Upper lobe of left lung (tissue), 6 donors: ENCODE data around the gene GPR61. TPM values are rescaled to one million over a fixed set of nuclear protein-coding genes. Genes with fewer than 3 reads are reported as not detected.

Experiments
- ATAC-seq, 2 donors: fragments of 200-7000 bp; cut with Tn5 transposase; one replicate each; pipeline ENCODE4 v1.9.1; 2022; ENCODE audit warnings: mild to moderate bottlenecking in 2 of 2, moderate library complexity in 2 of 2; ENCODE audit not compliant: low FRiP score in 2 of 2
- DNase-seq, 2 donors: peaks; one replicate each; pipeline ENCODE4 v3.0.0-alpha.2; 2019 to 2020
- H3K27ac ChIP-seq, 4 donors: fragments of 200-600 bp; sonication (generic); one replicate each; pipeline ENCODE4 v1.5.1; 2016 to 2019
- H3K27me3 ChIP-seq, 4 donors: fragments of 200-600 bp; sonication (generic); one replicate each; pipeline ENCODE4 v1.5.1; 2017 to 2019
- H3K36me3 ChIP-seq, 4 donors: fragments of 200-600 bp; sonication (generic); one replicate each; pipeline ENCODE4 v1.5.1; 2016 to 2019
- H3K4me1 ChIP-seq, 4 donors: fragments of 200-600 bp; sonication (generic); one replicate each; pipeline ENCODE4 v1.5.1; 2018 to 2019
- H3K4me3 ChIP-seq, 4 donors: fragments of 200-600 bp; sonication (generic); one replicate each; pipeline ENCODE4 v1.5.1; 2017 to 2019; ENCODE audit warnings: mild to moderate bottlenecking in 2 of 4, moderate library complexity in 1 of 4
- H3K9me3 ChIP-seq, 4 donors: fragments of 200-600 bp; sonication (generic); one replicate each; pipeline ENCODE4 v1.5.1; 2018 to 2019
- EP300 ChIP-seq, 4 donors: sonication (generic); formaldehyde crosslinking; IDR thresholded peaks; one replicate each; pipeline ENCODE4 v1.5.1; 2017; ENCODE audit warnings: antibody characterized with exemption in 4 of 4, control low read depth in 2 of 4
- POLR2A ChIP-seq, 4 donors: fragments of 450-650 bp; IDR thresholded peaks; one replicate each; pipeline ENCODE4 v1.5.1; 2016 to 2017; ENCODE audit warnings: antibody characterized with exemption in 4 of 4, mild to moderate bottlenecking in 2 of 4
- POLR2AphosphoS5 ChIP-seq, 2 donors: sonication (generic); formaldehyde crosslinking; IDR thresholded peaks; one replicate each; pipeline ENCODE4 v1.5.1; 2017; ENCODE audit warnings: antibody characterized with exemption in 2 of 2
- WGBS, 2 donors: methylation state at CpG; one replicate each; pipeline ENCODE4 v1.1.5; 2017 to 2018; 5-methylcytosine and 5-hydroxymethylcytosine counted together
- total RNA-seq, 6 donors: library from RNA; depleted of rRNA in 4 of 6; stranded (reverse); fragments of >200 nt in 4 of 6; gene quantifications; one replicate each; pipeline versions ENCODE4 v1.1.0 to v1.2.1, GENCODE V29; 2016 to 2021
- TF ChIP-seq, protein P1 (sequence below), 6 experiments: fragments of 450-650 bp in 4 of 6; fragments of 200-600 bp in 2 of 6; sonication (generic) in 2 of 6; IDR thresholded peaks; one replicate each; pipeline ENCODE4 v1.5.1; 2016 to 2019; ENCODE audit warnings: antibody characterized with exemption in 6 of 6
- donor health status: DM: no; HTN: no; CAD: no; lungs with moderate emphysema.
- donor health status: DM: no; HTN: yes; CAD: no; lungs with severe emphysema.

GPR61 gene, protein sequence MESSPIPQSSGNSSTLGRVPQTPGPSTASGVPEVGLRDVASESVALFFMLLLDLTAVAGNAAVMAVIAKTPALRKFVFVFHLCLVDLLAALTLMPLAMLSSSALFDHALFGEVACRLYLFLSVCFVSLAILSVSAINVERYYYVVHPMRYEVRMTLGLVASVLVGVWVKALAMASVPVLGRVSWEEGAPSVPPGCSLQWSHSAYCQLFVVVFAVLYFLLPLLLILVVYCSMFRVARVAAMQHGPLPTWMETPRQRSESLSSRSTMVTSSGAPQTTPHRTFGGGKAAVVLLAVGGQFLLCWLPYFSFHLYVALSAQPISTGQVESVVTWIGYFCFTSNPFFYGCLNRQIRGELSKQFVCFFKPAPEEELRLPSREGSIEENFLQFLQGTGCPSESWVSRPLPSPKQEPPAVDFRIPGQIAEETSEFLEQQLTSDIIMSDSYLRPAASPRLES
- not detected for total RNA-seq

DNA sequence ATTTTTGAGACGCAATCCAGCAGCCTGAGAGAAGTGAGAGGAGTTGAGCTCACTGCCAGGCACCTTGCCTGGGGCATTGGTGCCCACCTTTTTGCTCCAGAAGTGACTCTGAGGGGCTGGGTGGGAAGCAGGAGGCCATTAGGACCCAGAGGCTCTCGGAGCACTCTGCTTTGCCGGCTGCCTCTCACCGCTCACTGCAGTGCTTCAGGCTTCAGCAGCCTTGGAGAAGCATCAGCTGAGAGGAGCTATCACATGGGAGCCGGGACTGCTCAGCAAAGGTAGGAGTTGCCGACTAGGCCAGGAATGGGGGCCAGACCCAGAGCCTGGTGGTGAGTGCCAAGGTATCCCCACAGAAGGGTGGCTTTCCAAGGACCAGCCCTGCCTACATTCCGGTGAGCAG, at the start of gene GPR61:
Gene GPR61, plus strand, starts transcription at position 197 of the 400 bp plus-strand sequence. CDS start 3,151 bp downstream, outside the sequence.
- no peak for ATAC-seq
- Histone ChIP-seq H3K27ac (no peak within 1 kb of the TSS), H3K36me3 (no peaks in the 10 kb centered on the region), H3K4me1 (no peaks in the 10 kb centered on the region), H3K27me3 (no peaks in the 10 kb centered on the region), H3K9me3 (no peaks in the 10 kb centered on the region), H3K4me3 (no peak within 1 kb of the TSS)
- TF ChIP-seq POLR2A (IDR thresholded peaks at IDR 0.05): no peak
- no peak for TF ChIP-seq EP300 (IDR thresholded peaks at IDR 0.05)
- no peak for TF ChIP-seq POLR2AphosphoS5 (IDR thresholded peaks at IDR 0.05)
- no peak for DNase-seq
- 65 to 69% methylated on average over 3 to 6 of the region's 7 CpGs for whole genome bisulfite sequencing, 2 donors

DNA sequence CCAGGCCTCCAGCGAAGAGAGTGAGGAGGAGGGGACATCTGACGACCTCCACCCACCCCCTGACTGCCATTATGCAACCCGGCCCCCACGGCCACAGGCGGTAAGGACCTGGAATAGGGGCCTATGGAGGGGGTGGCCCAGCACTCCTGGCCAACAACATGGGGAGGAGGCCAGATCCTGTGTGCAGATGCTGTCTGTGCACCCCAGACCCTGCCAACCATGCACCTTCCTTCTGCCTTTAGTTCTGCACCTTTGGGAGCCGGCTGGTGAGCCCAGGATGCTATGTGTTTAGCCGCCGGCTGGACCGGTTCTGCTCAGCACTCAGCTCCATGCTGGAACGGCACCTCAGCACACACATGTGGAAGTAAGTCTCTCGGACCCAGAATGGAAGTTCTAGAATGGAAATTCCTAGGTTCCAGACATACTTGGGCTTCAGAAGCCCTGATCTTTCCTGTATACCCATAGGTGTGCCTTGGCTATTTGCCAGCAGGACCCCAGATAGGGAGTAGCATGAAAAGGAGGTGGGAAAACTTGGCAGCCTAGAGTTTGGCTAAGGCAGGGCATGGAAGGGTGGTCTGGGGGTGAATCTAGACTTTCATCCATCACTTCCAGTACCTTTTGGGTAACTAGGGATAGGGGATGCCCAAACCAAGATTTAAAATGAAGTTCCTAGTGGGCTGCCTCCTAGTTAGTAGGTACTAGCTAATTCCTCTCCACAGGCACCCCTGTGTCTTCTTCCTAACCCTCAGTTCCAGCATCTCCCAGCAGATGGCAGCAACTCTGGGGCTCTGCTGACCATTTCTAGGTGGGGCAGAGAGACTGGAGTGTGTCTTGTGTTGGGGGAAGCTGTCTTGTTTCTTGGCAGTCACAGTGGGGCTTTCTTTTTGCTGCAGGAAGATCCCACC, 49.4 kb upstream of the GPR61 start:
- peak; percentile 52 to 60 for ATAC-seq
- peaks cover 16 to 24% (median 17%) of the 10 kb centered on the region in 4 donors for H3K4me1 ChIP-seq
- H3K4me3 ChIP-seq: no peak overlapping the region
- DNase-seq: peak; percentile 46 to 47
- peaks cover 0 to 3% (median 0%) of the 10 kb centered on the region in 4 donors for H3K27me3 ChIP-seq
- TF ChIP-seq POLR2A (IDR thresholded peaks at IDR 0.05): no peak
- TF ChIP-seq, protein P1, sequence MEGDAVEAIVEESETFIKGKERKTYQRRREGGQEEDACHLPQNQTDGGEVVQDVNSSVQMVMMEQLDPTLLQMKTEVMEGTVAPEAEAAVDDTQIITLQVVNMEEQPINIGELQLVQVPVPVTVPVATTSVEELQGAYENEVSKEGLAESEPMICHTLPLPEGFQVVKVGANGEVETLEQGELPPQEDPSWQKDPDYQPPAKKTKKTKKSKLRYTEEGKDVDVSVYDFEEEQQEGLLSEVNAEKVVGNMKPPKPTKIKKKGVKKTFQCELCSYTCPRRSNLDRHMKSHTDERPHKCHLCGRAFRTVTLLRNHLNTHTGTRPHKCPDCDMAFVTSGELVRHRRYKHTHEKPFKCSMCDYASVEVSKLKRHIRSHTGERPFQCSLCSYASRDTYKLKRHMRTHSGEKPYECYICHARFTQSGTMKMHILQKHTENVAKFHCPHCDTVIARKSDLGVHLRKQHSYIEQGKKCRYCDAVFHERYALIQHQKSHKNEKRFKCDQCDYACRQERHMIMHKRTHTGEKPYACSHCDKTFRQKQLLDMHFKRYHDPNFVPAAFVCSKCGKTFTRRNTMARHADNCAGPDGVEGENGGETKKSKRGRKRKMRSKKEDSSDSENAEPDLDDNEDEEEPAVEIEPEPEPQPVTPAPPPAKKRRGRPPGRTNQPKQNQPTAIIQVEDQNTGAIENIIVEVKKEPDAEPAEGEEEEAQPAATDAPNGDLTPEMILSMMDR (IDR thresholded peaks at IDR 0.05): peak; percentile 53 to 85 (median 70)
- WGBS, 2 donors: 84 to 88% methylated on average over 9 to 11 of the region's 11 CpGs
- peaks cover 0 to 18% (median 6%) of the 10 kb centered on the region in 4 donors for H3K36me3 ChIP-seq
- H3K9me3 ChIP-seq: no peaks in the 10 kb centered on the region
- no peak overlapping the region for H3K27ac ChIP-seq

DNA sequence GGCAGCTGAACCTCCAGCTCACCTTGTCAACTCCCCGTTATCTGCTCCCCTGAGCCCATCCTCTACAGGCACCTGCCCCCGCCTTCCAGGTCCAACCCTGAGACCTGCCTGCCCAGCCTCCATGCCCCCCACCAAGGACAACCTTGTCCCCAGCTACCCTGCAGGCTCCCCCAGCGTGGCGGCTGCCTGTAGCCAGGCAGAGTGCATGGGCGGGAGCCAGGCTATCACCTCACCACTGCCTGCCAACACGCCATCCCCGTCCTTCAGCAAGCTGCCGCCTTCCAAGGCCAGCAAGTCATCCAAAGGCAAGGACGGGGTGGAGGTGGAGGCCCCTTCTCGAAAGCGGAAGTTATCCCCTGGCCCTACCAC, 48.8 kb upstream of the GPR61 start:
- H3K36me3 ChIP-seq: peaks cover 0 to 21% (median 8%) of the 10 kb centered on the region in 4 donors
- peaks cover 0 to 3% (median 0%) of the 10 kb centered on the region in 4 donors for H3K27me3 ChIP-seq
- TF ChIP-seq POLR2A (IDR thresholded peaks at IDR 0.05) (no peak), EP300 (IDR thresholded peaks at IDR 0.05) (no peak), POLR2AphosphoS5 (IDR thresholded peaks at IDR 0.05) (no peak)
- TF ChIP-seq, protein P1 (IDR thresholded peaks at IDR 0.05): no peak
- no peak overlapping the region for H3K4me3 ChIP-seq
- H3K4me1 ChIP-seq: peaks cover 15 to 24% (median 18%) of the 10 kb centered on the region in 4 donors
- peak in 1 of 2 donors; percentile 59 for DNase-seq
- 93 to 95% methylated on average over 11 of the region's 11 CpGs for WGBS, 2 donors
- H3K9me3 ChIP-seq: no peaks in the 10 kb centered on the region
- ATAC-seq: no peak
- no peak overlapping the region for H3K27ac ChIP-seq

DNA sequence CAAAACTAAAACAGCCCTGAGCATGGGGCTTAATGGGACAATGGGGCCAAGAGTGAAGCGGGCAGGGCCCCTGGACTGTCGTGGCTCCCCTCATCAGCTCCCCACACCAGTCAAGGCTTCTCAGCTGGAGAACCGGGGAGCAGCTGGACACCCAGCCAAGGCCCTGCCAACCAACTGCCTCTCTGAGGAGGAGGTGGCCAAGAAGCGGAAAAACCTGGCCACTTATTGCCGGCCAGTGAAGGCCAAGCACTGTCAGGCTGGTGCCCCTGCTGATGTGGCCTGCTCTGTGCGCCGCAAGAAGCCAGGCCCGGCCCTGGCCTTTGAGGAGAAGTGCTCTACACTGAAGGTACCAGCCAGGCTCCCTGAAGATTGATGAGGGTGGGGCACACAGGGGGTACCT, 48.3 kb upstream of the GPR61 start:
- 89 to 96% methylated on average over 5 to 6 of the region's 8 CpGs for WGBS, 2 donors
- Histone ChIP-seq H3K4me3 (no peak overlapping the region), H3K4me1 (peaks cover 15 to 24% (median 18%) of the 10 kb centered on the region in 4 donors), H3K27ac (no peak overlapping the region), H3K27me3 (peaks cover 0 to 3% (median 0%) of the 10 kb centered on the region in 4 donors), H3K9me3 (no peaks in the 10 kb centered on the region), H3K36me3 (peaks cover 0 to 26% (median 13%) of the 10 kb centered on the region in 4 donors)
- DNase-seq: peak in 1 of 2 donors; percentile 37
- ATAC-seq: no peak
- TF ChIP-seq, protein P1 (IDR thresholded peaks at IDR 0.05): no peak
- TF ChIP-seq POLR2A (IDR thresholded peaks at IDR 0.05) (no peak), POLR2AphosphoS5 (IDR thresholded peaks at IDR 0.05) (no peak), EP300 (IDR thresholded peaks at IDR 0.05) (no peak)

DNA sequence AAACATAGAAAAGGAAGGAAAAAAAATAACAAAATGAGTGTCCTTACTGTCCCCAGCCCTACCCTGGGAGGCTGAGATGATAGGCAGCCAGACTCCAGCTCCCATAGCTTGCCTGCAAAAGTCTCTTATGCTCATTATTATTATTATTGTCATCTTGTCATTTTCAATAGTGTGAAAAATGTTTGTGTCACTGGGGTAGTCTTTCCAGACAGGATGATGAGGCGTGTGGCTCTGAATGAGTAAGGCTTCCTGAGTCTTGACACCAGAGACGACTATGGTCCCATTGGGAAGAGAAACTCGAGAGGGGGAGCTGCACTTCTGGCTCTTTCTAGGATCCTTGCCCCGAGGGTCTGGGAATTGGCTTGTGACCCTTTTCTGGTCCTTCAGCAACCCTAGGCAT, 46.9 kb upstream of the GPR61 start:
- Histone ChIP-seq H3K4me3 (no peak overlapping the region), H3K4me1 (peaks cover 15 to 26% (median 18%) of the 10 kb centered on the region in 4 donors), H3K36me3 (peaks cover 0 to 38% (median 21%) of the 10 kb centered on the region in 4 donors), H3K27ac (no peak overlapping the region), H3K27me3 (peaks cover 0 to 3% (median 0%) of the 10 kb centered on the region in 4 donors), H3K9me3 (no peaks in the 10 kb centered on the region)
- TF ChIP-seq, protein P1 (IDR thresholded peaks at IDR 0.05): no peak
- TF ChIP-seq EP300 (IDR thresholded peaks at IDR 0.05) (no peak), POLR2A (IDR thresholded peaks at IDR 0.05) (no peak), POLR2AphosphoS5 (IDR thresholded peaks at IDR 0.05) (no peak)
- no peak for DNase-seq
- ATAC-seq: no peak
- 68 to 73% methylated on average over 4 of the region's 4 CpGs for WGBS, 2 donors
